Stimulated activated CD4-positive, alpha-beta T cell treated with anti-CD3 and anti-CD28 coated beads, Interleukin-15, amount 100 ng/mL, for 1 hour (primary cell): ENCODE measurements around the gene TEX19.
"Not testable (repeated sequence)": the region's sequence is repeated elsewhere in the genome, so short reads cannot be mapped to it uniquely, and the experiment has no call there.

Source experiments
- DNase-seq, 2 donors: peaks; one replicate each; pipeline ENCODE4 v3.0.0-alpha.2; 2020; ENCODE audit warnings: low read depth in 1 of 2, low spot score in 1 of 2

Gene TEX19

GRCh38 chr17:82354804-82355308, 4.2 kb upstream of the TEX19 start:
- DNase-seq: no peak

- no peak for DNase-seq
These were observed 3.1 kb upstream of the TEX19 start for GRCh38 chr17:82355770-82356427.

- DNase-seq: no peak
These were observed 2.1 kb upstream of the TEX19 start for GRCh38 chr17:82356845-82357355.

GRCh38 chr17:82357394-82357793, 1.7 kb upstream of the TEX19 start:
- DNase-seq: no peak

- not testable (repeated sequence) for DNase-seq
These were observed 516 bp downstream of the TEX19 start for GRCh38 chr17:82359451-82360074.

GRCh38 chr17:82361885-82362633, 3.0 kb downstream of the TEX19 start:
- DNase-seq: no peak

- no peak for DNase-seq
These were observed 6.7 kb downstream of the TEX19 start for GRCh38 chr17:82365606-82366295.

GRCh38 chr17:82366749-82367148, 7.7 kb downstream of the TEX19 start:
- no peak for DNase-seq

GRCh38 chr17:82367724-82368524, 8.9 kb downstream of the TEX19 start:
- DNase-seq: no peak

- DNase-seq: no peak
These were observed 10.2 kb downstream of the TEX19 start for GRCh38 chr17:82369211-82369610.

GRCh38 chr17:82370471-82371332, 11.7 kb downstream of the TEX19 start:
- DNase-seq: peak in 1 of 2 donors; percentile 24

GRCh38 chr17:82371333-82372248, 12.5 kb downstream of the TEX19 start, which contains the start of gene UTS2R:
UTS2R (plus strand) TSS chr17:82371765; CDS start chr17:82374325, 2,560 bp downstream.
- no peak for DNase-seq

- DNase-seq: no peak
These were observed 13.4 kb downstream of the TEX19 start for GRCh38 chr17:82372249-82373071.

- not testable (repeated sequence) for DNase-seq
These were observed 14.0 kb downstream of the TEX19 start for GRCh38 chr17:82373072-82373452.

- DNase-seq: no peak
These were observed 14.9 kb downstream of the TEX19 start for GRCh38 chr17:82373731-82374625.

GRCh38 chr17:82374626-82375331, 15.7 kb downstream of the TEX19 start:
- DNase-seq: no peak
